ENCODE data around the gene SLC36A4.

- TF ChIP-seq CTCF (IDR thresholded peaks at IDR 0.05) (no peak), POLR2A (IDR thresholded peaks at IDR 0.05) (no peak)
Observed at GRCh38 chr11:93187290-93187689, 10.5 kb downstream of the SLC36A4 start.

All from thyroid gland (tissue), 4 donors.